Measurements from ENCODE around the gene STON2. TPM values are rescaled to one million over a fixed set of nuclear protein-coding genes. Genes with fewer than 3 reads are reported as not detected.
"Not testable (repeated sequence)": the region's sequence is repeated elsewhere in the genome, so short reads cannot be mapped to it uniquely, and the experiment has no call there.

The STON2 gene
- total RNA-seq, 1 experiment from 2014 or later: 8.6 TPM

GRCh38 chr14:81233615-81234014, 166.5 kb downstream of the STON2 start:
- TF ChIP-seq CTCF (conservative IDR thresholded peaks at IDR 0.05; ENCODE audit: low read depth, low read length): no peak
- no peak for TF ChIP-seq EZH2 (IDR thresholded peaks at IDR 0.05; ENCODE audit: borderline replicate concordance, low read depth, low read length, poor library complexity, severe bottlenecking)
- Histone ChIP-seq H3K27ac (ENCODE audit: low read depth, low read length, poor library complexity, severe bottlenecking) (no peak overlapping the region), H3K36me3 (ENCODE audit: insufficient read depth, low read length, poor library complexity, severe bottlenecking) (no peaks in the 10 kb centered on the region), H3K9me3 (ENCODE audit: low read depth, low read length, poor library complexity, severe bottlenecking) (no peaks in the 10 kb centered on the region), H3K4me1 (ENCODE audit: insufficient read depth, low read length, poor library complexity, severe bottlenecking) (peaks cover 9% of the 10 kb centered on the region), H3K4me3 (ENCODE audit: low read depth, low read length, poor library complexity, severe bottlenecking) (no peak overlapping the region), H3K27me3 (replicated peaks; ENCODE audit: insufficient read depth, low read depth, low read length, poor library complexity) (no peaks in the 10 kb centered on the region)
- no TSS peak for BruUV-seq (replicated peaks)
- intact Hi-C loops (cut with micrococcal nuclease; ENCODE audit: unreplicated experiment): no loop called here
- ChIA-PET POLR2A (ENCODE audit: low non-redundant PET) (no interaction called here), CTCF (no interaction called here)
- DNase-seq (ENCODE audit: low spot score): no peak

GRCh38 chr14:81231540-81231939, 168.6 kb downstream of the STON2 start:
- no peak for DNase-seq (ENCODE audit: low spot score)
- Histone ChIP-seq H3K36me3 (ENCODE audit: insufficient read depth, low read length, poor library complexity, severe bottlenecking) (no peaks in the 10 kb centered on the region), H3K27me3 (replicated peaks; ENCODE audit: insufficient read depth, low read depth, low read length, poor library complexity) (no peaks in the 10 kb centered on the region), H3K9me3 (ENCODE audit: low read depth, low read length, poor library complexity, severe bottlenecking) (no peaks in the 10 kb centered on the region), H3K4me1 (ENCODE audit: insufficient read depth, low read length, poor library complexity, severe bottlenecking) (peaks cover 9% of the 10 kb centered on the region), H3K27ac (ENCODE audit: low read depth, low read length, poor library complexity, severe bottlenecking) (no peak overlapping the region), H3K4me3 (ENCODE audit: low read depth, low read length, poor library complexity, severe bottlenecking) (no peak overlapping the region)
- no peak for TF ChIP-seq CTCF (conservative IDR thresholded peaks at IDR 0.05; ENCODE audit: low read depth, low read length)
- no peak for TF ChIP-seq EZH2 (IDR thresholded peaks at IDR 0.05; ENCODE audit: borderline replicate concordance, low read depth, low read length, poor library complexity, severe bottlenecking)
- POLR2A ChIA-PET (ENCODE audit: low non-redundant PET): no interaction called here
- BruUV-seq (replicated peaks): no TSS peak
- intact Hi-C loops (cut with micrococcal nuclease; ENCODE audit: unreplicated experiment): no loop called here
- CTCF ChIA-PET: no interaction called here

GRCh38 chr14:81224222-81224621, 175.9 kb downstream of the STON2 start:
- no TSS peak for BruUV-seq (replicated peaks)
- no peak overlapping the region for H3K27ac ChIP-seq (ENCODE audit: low read depth, low read length, poor library complexity, severe bottlenecking)
- H3K4me1 ChIP-seq (ENCODE audit: insufficient read depth, low read length, poor library complexity, severe bottlenecking): peaks cover 6% of the 10 kb centered on the region
- H3K36me3 ChIP-seq (ENCODE audit: insufficient read depth, low read length, poor library complexity, severe bottlenecking): no peaks in the 10 kb centered on the region
- H3K9me3 ChIP-seq (ENCODE audit: low read depth, low read length, poor library complexity, severe bottlenecking): no peaks in the 10 kb centered on the region
- intact Hi-C loops (cut with micrococcal nuclease; ENCODE audit: unreplicated experiment): no loop called here
- ChIA-PET CTCF (no interaction called here), POLR2A (ENCODE audit: low non-redundant PET) (no interaction called here)
- no peak for TF ChIP-seq EZH2 (IDR thresholded peaks at IDR 0.05; ENCODE audit: borderline replicate concordance, low read depth, low read length, poor library complexity, severe bottlenecking)
- TF ChIP-seq CTCF (conservative IDR thresholded peaks at IDR 0.05; ENCODE audit: low read depth, low read length): no peak
- no peak overlapping the region for H3K4me3 ChIP-seq (ENCODE audit: low read depth, low read length, poor library complexity, severe bottlenecking)
- H3K27me3 ChIP-seq (replicated peaks; ENCODE audit: insufficient read depth, low read depth, low read length, poor library complexity): no peaks in the 10 kb centered on the region
- no peak for DNase-seq (ENCODE audit: low spot score)

DNA sequence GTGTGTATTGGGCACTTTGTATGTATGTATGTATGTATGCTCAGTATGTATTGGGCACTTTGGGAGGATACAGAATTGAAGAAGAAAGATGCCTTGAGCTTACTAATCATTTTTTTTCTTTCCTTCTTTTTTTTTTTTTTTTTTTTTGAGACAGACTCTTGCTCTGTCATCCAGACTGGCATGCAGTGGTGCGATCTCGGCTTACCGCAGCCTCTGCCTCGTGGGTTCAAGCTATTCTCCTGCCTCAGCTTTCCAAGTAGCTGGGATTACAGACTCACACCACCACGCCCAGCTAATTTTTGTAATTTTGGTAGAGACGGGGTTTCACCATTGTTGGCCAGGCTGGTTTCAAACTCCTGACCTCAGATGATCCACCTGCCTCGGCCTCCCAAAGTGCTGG, 176.3 kb downstream of the STON2 start:
- H3K27me3 ChIP-seq (replicated peaks; ENCODE audit: insufficient read depth, low read depth, low read length, poor library complexity); BruUV-seq (replicated peaks); H3K9me3 ChIP-seq (ENCODE audit: low read depth, low read length, poor library complexity, severe bottlenecking); H3K27ac ChIP-seq (ENCODE audit: low read depth, low read length, poor library complexity, severe bottlenecking); H3K36me3 ChIP-seq (ENCODE audit: insufficient read depth, low read length, poor library complexity, severe bottlenecking); CTCF ChIA-PET; POLR2A ChIA-PET (ENCODE audit: low non-redundant PET); H3K4me1 ChIP-seq (ENCODE audit: insufficient read depth, low read length, poor library complexity, severe bottlenecking); H3K4me3 ChIP-seq (ENCODE audit: low read depth, low read length, poor library complexity, severe bottlenecking); intact Hi-C loops (cut with micrococcal nuclease; ENCODE audit: unreplicated experiment); DNase-seq (ENCODE audit: low spot score): not testable (repeated sequence)

Data from A673 (cell line).